Ammon's horn (tissue), 1 donor: ENCODE measurements around the gene FMC1.
A peak's percentile ranks its signal among the peaks of the same experiment; 100 is the strongest.

Source experiments
- DNase-seq: peaks from one replicate; pipeline ENCODE4 v3.0.0-alpha.2; 2016; ENCODE audit warnings: low spot score

FMC1 gene

GRCh38 chr7:139374246-139374645 lies 33.1 kb downstream of the FMC1 start:
- no peak for DNase-seq

GRCh38 chr7:139382439-139382838 lies 41.3 kb downstream of the FMC1 start:
- DNase-seq, result peak; percentile 25

- no peak for DNase-seq
These were observed 43.5 kb downstream of the FMC1 start for GRCh38 chr7:139384611-139385010.

- DNase-seq, result no peak
These were observed 46.5 kb downstream of the FMC1 start for GRCh38 chr7:139387594-139387993.

- no peak for DNase-seq
These were observed 48.0 kb downstream of the FMC1 start for GRCh38 chr7:139389091-139389490.

GRCh38 chr7:139389774-139390173 lies 48.6 kb downstream of the FMC1 start:
- no peak for DNase-seq

- no peak for DNase-seq
These were observed 52.6 kb downstream of the FMC1 start for GRCh38 chr7:139393621-139394211.

GRCh38 chr7:139394540-139394939 lies 53.4 kb downstream of the FMC1 start:
- no peak for DNase-seq
